ENCODE measurements around the gene HLX. TPM values are rescaled to one million over a fixed set of nuclear protein-coding genes. Genes with fewer than 3 reads are reported as not detected.

The HLX gene
- total and polyA plus RNA-seq, 2 of the 13 experiments (the other 11 are each of a cell fraction or from before 2014, with no cell fraction given): 0.30 to 0.35 TPM

GRCh38 chr1:220921971-220922635, 42.9 kb downstream of the HLX start:
- DNase-seq (ENCODE audit: low spot score) (no peak), FAIRE-seq (no peak), ATAC-seq (no peak)
- Histone ChIP-seq H3K27me3 (ENCODE audit: control insufficient read depth in 1 of 2, insufficient read depth in 2 of 2, low read length in 2 of 2) (peaks cover 0 to 2% of the 10 kb centered on the region in 2 experiments; a peak in 1 of 5 replicates), H3K4me1 (ENCODE audit: insufficient read depth, low read length) (peaks cover 28% of the 10 kb centered on the region), H3K27ac (ENCODE audit: extremely low read length, insufficient read depth, low read length) (no peak overlapping the region), H2AFZ (ENCODE audit: low read length) (no peak overlapping the region), H3K9ac (ENCODE audit: insufficient read depth, low read depth, low read length) (no peak overlapping the region), H3K36me3 (replicated peaks in 1 of 2; ENCODE audit: control insufficient read depth in 1 of 2, insufficient read depth in 2 of 2, low read length in 2 of 2) (no peaks in the 10 kb centered on the region), H4K20me1 (ENCODE audit: insufficient read depth, low read length) (no peaks in the 10 kb centered on the region), H3K4me3 (replicated peaks in 1 of 3; ENCODE audit: insufficient read depth in 1 of 3, low read depth in 2 of 3, low read length in 3 of 3) (no peak overlapping the region), H3K9me3 (ENCODE audit: low read length) (no peaks in the 10 kb centered on the region), H3K79me2 (ENCODE audit: insufficient read depth, low read length) (no peaks in the 10 kb centered on the region), H3K4me2 (ENCODE audit: low read depth, low read length) (no peak overlapping the region)
- TF ChIP-seq ONECUT2 (CRISPR knock-in tag; IDR thresholded peaks at IDR 0.05) (no peak), DR1 (CRISPR knock-in tag; IDR thresholded peaks at IDR 0.05) (no peak), TEF (CRISPR knock-in tag; IDR thresholded peaks at IDR 0.05) (no peak), ZSCAN12 (CRISPR knock-in tag; IDR thresholded peaks at IDR 0.05) (no peak), TIGD3 (CRISPR knock-in tag; IDR thresholded peaks at IDR 0.05; ENCODE audit: borderline replicate concordance) (no peak), ZNF468 (CRISPR knock-in tag; IDR thresholded peaks at IDR 0.05) (no peak), SP140L (CRISPR knock-in tag; IDR thresholded peaks at IDR 0.05; ENCODE audit: borderline replicate concordance) (no peak), ZNF546 (CRISPR knock-in tag; conservative IDR thresholded peaks at IDR 0.05) (no peak), KMT2A (CRISPR knock-in tag; IDR thresholded peaks at IDR 0.05) (no peak), MTF2 (CRISPR knock-in tag; IDR thresholded peaks at IDR 0.05; ENCODE audit: borderline replicate concordance) (no peak)
- no TSS peak for BruUV-seq (replicated peaks)
- ChIA-PET POLR2A (no interaction called here), CTCF (ENCODE audit: low intra/inter-chr PET ratio, low total read pairs) (no interaction called here)
- in situ Hi-C loops (cut with HindIII; ENCODE audit: extremely low pct_ligation_motif_present, low pct_unique_long_range_greater_than_20kb): no loop called here
- WGBS (ENCODE audit: low lambda C conversion rate): 63% methylated on average over 8 of the region's 8 CpGs
- intact Hi-C loops (cut with micrococcal nuclease; ENCODE audit: unreplicated experiment): no loop called here

Measured in HepG2 (cell line).